HCT116 (cell line): Measurements from ENCODE around the gene NUB1. TPM values are rescaled to one million over a fixed set of nuclear protein-coding genes. Genes with fewer than 3 reads are reported as not detected.

ENCODE experiments used
- ATAC-seq: fragments of 200-7000 bp; cut with Tn5 transposase; 2 replicates; pipeline ENCODE4 v1.9.1; 2020; ENCODE audit warnings: mild to moderate bottlenecking, moderate library complexity
- BruUV-seq: library from RNA; stranded (reverse); fragments of 400-500 nt; replicated peaks from 2 replicates; lab custom pipeline; 2021; lab: Mats Ljungman, UMichigan
- CTCF ChIA-PET: fragments of 300-600 bp; sonication (Branson Sonifier 250); formaldehyde crosslinking; loops from one replicate; lab custom pipeline; 2021; ENCODE audit warnings: antibody characterized with exemption; lab: Charles Lee
- POLR2A ChIA-PET: fragments of 300-600, 350-600 bp; sonication (Branson Sonifier 250); formaldehyde crosslinking; loops from one replicate; lab custom pipeline; 2021; ENCODE audit warnings: antibody characterized with exemption; lab: Charles Lee
- RAD21 ChIA-PET, 2 experiments: fragments of 300-600 bp; sonication (Branson Sonifier 250); formaldehyde crosslinking; loops; one replicate each; lab custom pipeline; 2023; ENCODE audit warnings: low total read pairs in 2 of 2; ENCODE audit not compliant: uncharacterized antibody in 2 of 2, unreplicated experiment in 2 of 2, low non-redundant PET in 1 of 2; lab: Charles Lee
- DNase-seq: peaks from one replicate; pipeline ENCODE4 v3.0.0-alpha.2; 2010; ENCODE audit warnings: low read depth, low spot score
- H2AFZ ChIP-seq: fragments of 200-600 bp; shearing (Covaris generic), sonication (generic); 2 replicates; pipeline ENCODE4 v1.6.1; 2017; ENCODE audit warnings: low read depth, mixed run types, mixed read lengths, antibody characterized with exemption, low read length; ENCODE audit not compliant: poor library complexity, severe bottlenecking
- H3K27ac ChIP-seq: 2 replicates; pipeline ENCODE4 v1.5.1; 2012; ENCODE audit warnings: low read depth, low read length
- H3K27me3 ChIP-seq: fragments of 200-600 bp; sonication (generic); 2 replicates; pipeline ENCODE4 v1.6.1; 2016; ENCODE audit warnings: mixed run types, low read length, mixed read lengths; ENCODE audit not compliant: insufficient read depth
- H3K36me3 ChIP-seq, 2 experiments: fragments of 200-500 bp in 1 of 2; fragments of 200-600 bp in 1 of 2; sonication (Bioruptor generic) in 1 of 2; sonication (generic) in 1 of 2; 2 replicates each; pipeline versions ENCODE4 v1.5.1 to v1.6.1; 2014 to 2016; ENCODE audit warnings: low read length in 2 of 2, inconsistent platforms in 1 of 2, mixed read lengths in 1 of 2, mixed run types in 1 of 2; ENCODE audit not compliant: insufficient read depth in 2 of 2, control insufficient read depth in 1 of 2
- H3K4me1 ChIP-seq, 2 experiments: fragments of 200-600 bp in 1 of 2; sonication (generic) in 1 of 2; 2 replicates each; pipeline versions ENCODE4 v1.5.1 to v1.6.1; 2012 to 2017; ENCODE audit warnings: low read length in 2 of 2, inconsistent platforms in 1 of 2, mild to moderate bottlenecking in 1 of 2, mixed read lengths in 1 of 2, mixed run types in 1 of 2, moderate library complexity in 1 of 2; ENCODE audit not compliant: insufficient read depth in 2 of 2, control insufficient read depth in 1 of 2
- H3K4me2 ChIP-seq: fragments of 200-600 bp; sonication (generic); 2 replicates; pipeline ENCODE4 v1.6.1; 2017; ENCODE audit warnings: mixed run types, low read length, mixed read lengths
- H3K4me3 ChIP-seq, 2 experiments: fragments of 200-600 bp in 1 of 2; sonication (generic) in 1 of 2; replicated peaks in 1 of 2; 2 replicates each; pipeline ENCODE4 v1.5.1; 2011 to 2016; ENCODE audit warnings: low read length in 2 of 2, control low read depth in 1 of 2, low read depth in 1 of 2, mild to moderate bottlenecking in 1 of 2, mixed read lengths in 1 of 2, mixed run types in 1 of 2
- H3K79me2 ChIP-seq: fragments of 200-600 bp; sonication (generic); 2 replicates; pipeline ENCODE4 v1.6.1; 2017; ENCODE audit warnings: mild to moderate bottlenecking, mixed run types, low read length, moderate library complexity, mixed read lengths; ENCODE audit not compliant: insufficient read depth
- H3K9ac ChIP-seq: fragments of 200-600 bp; sonication (generic); 2 replicates; pipeline ENCODE4 v1.6.1; 2016; ENCODE audit warnings: low read length, mixed read lengths
- H3K9me2 ChIP-seq: fragments of 200-600 bp; sonication (generic), shearing (Covaris generic); 2 replicates; pipeline ENCODE4 v1.6.1; 2017; ENCODE audit warnings: mixed run types, mild to moderate bottlenecking, moderate library complexity; ENCODE audit not compliant: insufficient read depth
- H3K9me3 ChIP-seq, 2 experiments: fragments of 200-500 bp in 1 of 2; fragments of 200-600 bp in 1 of 2; sonication (Bioruptor generic) in 1 of 2; sonication (generic) in 1 of 2; 2 replicates each; pipeline ENCODE4 v1.6.1; 2014 to 2017; ENCODE audit warnings: low read length in 2 of 2, mixed read lengths in 2 of 2, inconsistent platforms in 1 of 2, low read depth in 1 of 2, mild to moderate bottlenecking in 1 of 2, mixed run types in 1 of 2, moderate library complexity in 1 of 2; ENCODE audit not compliant: control insufficient read depth in 1 of 2, insufficient read depth in 1 of 2
- H4K20me1 ChIP-seq: fragments of 200-600 bp; sonication (generic), shearing (Covaris generic); 2 replicates; pipeline ENCODE4 v1.6.1; 2017; ENCODE audit warnings: mixed run types, mild to moderate bottlenecking, moderate library complexity; ENCODE audit not compliant: insufficient read depth
- CBX3 ChIP-seq: IDR thresholded peaks from 2 replicates; pipeline ENCODE4 v1.6.1; 2012; ENCODE audit warnings: low read depth
- CEBPB ChIP-seq: IDR thresholded peaks from 2 replicates; pipeline ENCODE4 v1.6.1; 2012; ENCODE audit warnings: low read depth
- EZH2phosphoT487 ChIP-seq: fragments of 200-600 bp; IDR thresholded peaks from 2 replicates; pipeline ENCODE4 v1.6.1; 2018; ENCODE audit warnings: antibody characterized with exemption, borderline replicate concordance
- FOSL1 ChIP-seq: IDR thresholded peaks from 2 replicates; pipeline ENCODE4 v1.6.1; 2012; ENCODE audit warnings: low read depth
- JUND ChIP-seq: IDR thresholded peaks from 2 replicates; pipeline ENCODE4 v1.6.1; 2012
- MAX ChIP-seq: IDR thresholded peaks from 2 replicates; pipeline ENCODE4 v1.6.1; 2012
- POLR2A ChIP-seq: IDR thresholded peaks from 2 replicates; pipeline ENCODE4 v1.7.0; 2011; ENCODE audit warnings: borderline replicate concordance; ENCODE audit not compliant: insufficient read depth, insufficient read length; ENCODE audit errors: extremely low read depth
- POLR2AphosphoS5 ChIP-seq: IDR thresholded peaks from 2 replicates; pipeline ENCODE4 v1.6.1; 2011; ENCODE audit warnings: mild to moderate bottlenecking, low read depth, low read length, moderate library complexity
- RAD21 ChIP-seq: IDR thresholded peaks from 2 replicates; pipeline ENCODE4 v1.6.1; 2012; ENCODE audit warnings: low read depth, mild to moderate bottlenecking
- REST ChIP-seq: IDR thresholded peaks from 2 replicates; pipeline ENCODE4 v1.6.1; 2012; ENCODE audit warnings: low read depth
- SIN3A ChIP-seq: IDR thresholded peaks from 2 replicates; pipeline ENCODE4 v1.6.1; 2012; ENCODE audit warnings: low read depth
- ZFX ChIP-seq: fragments of 450-650 bp; IDR thresholded peaks from 2 replicates; pipeline ENCODE4 v1.6.1; 2017
- ZNF274 ChIP-seq: fragments of 200-500 bp; sonication (Bioruptor generic); IDR thresholded peaks from 2 replicates; pipeline ENCODE4 v1.6.1; 2014; ENCODE audit warnings: mild to moderate bottlenecking, low read depth, low read length, inconsistent platforms
- intact Hi-C: fragments of 100-400 bp; cut with micrococcal nuclease; formaldehyde crosslinking; loops from 2 replicates; pipeline ENCODE4 v1.10.0; 2022
- total RNA-seq: library from RNA; stranded (reverse); gene quantifications from one replicate; pipeline ENCODE4 v1.2.1, GENCODE V29; 2021; ENCODE audit not compliant: unreplicated experiment

NUB1 gene
- total RNA-seq, 1 experiment from 2014 or later, result 44.0 TPM

GRCh38 chr7:151330661-151331060, 11.0 kb upstream of the NUB1 start:
- intact Hi-C loops, result no loop called here
- H3K4me3 ChIP-seq, result no peak overlapping the region
- H3K9me3 ChIP-seq, result no peaks in the 10 kb centered on the region
- no peaks in the 10 kb centered on the region for H3K79me2 ChIP-seq
- no TSS peak for BruUV-seq
- ChIA-PET POLR2A (no interaction called here), RAD21 (no interaction called here), CTCF (interaction anchor here (1.2 kb wide), 1 partner anchor 20 kb away, joined by 3 read pairs; no protein-coding TSS in a partner anchor)
- no peak for DNase-seq
- no peaks in the 10 kb centered on the region for H3K4me1 ChIP-seq
- no peak overlapping the region for H3K4me2 ChIP-seq
- H3K27me3 ChIP-seq, result no peaks in the 10 kb centered on the region
- ATAC-seq, result no peak
- H3K36me3 ChIP-seq, result no peaks in the 10 kb centered on the region
- H3K9ac ChIP-seq, result no peak overlapping the region
- no peaks in the 10 kb centered on the region for H3K9me2 ChIP-seq
- H3K27ac ChIP-seq, result no peak overlapping the region
- H2AFZ ChIP-seq, result no peak overlapping the region
- no peak for TF ChIP-seq ZNF274
- TF ChIP-seq CBX3, result no peak
- no peak for TF ChIP-seq FOSL1
- TF ChIP-seq EZH2phosphoT487, result no peak
- H4K20me1 ChIP-seq, result no peaks in the 10 kb centered on the region

DNA sequence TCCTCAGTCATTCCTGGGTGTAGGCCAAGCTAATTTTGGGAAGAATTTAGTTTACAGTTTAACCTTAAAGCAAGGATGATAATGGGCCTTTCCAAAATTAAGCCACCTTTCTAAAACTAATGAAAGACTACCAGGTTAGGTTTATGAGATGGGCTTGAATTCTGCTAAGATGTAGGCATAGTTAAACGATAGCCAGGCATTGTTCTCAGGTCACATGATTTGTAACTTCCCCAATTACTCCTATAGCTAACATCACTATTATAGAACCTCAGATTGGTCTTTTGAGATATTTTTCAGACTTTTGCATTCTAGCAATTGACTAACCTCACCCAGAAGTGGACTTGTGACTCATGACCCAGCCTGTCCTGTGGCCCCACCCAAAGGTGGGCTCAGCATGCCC, 7.0 kb upstream of the NUB1 start:
- CTCF ChIA-PET, result no interaction called here
- H3K9me2 ChIP-seq, result no peaks in the 10 kb centered on the region
- ATAC-seq (no peak), DNase-seq (no peak)
- H3K9me3 ChIP-seq, result no peaks in the 10 kb centered on the region
- no peak overlapping the region for H2AFZ ChIP-seq
- intact Hi-C loops, result no loop called here
- no TSS peak for BruUV-seq
- H3K79me2 ChIP-seq, result no peaks in the 10 kb centered on the region
- no peak overlapping the region for H3K4me3 ChIP-seq
- TF ChIP-seq CEBPB (no peak), POLR2AphosphoS5 (no peak), RAD21 (no peak), JUND (no peak), ZFX (no peak), MAX (no peak), POLR2A (no peak), SIN3A (no peak), FOSL1 (no peak), REST (no peak), ZNF274 (no peak)
- no peaks in the 10 kb centered on the region for H3K4me1 ChIP-seq
- RAD21 ChIA-PET, result no interaction called here
- H3K27ac ChIP-seq, result no peak overlapping the region
- H4K20me1 ChIP-seq, result no peaks in the 10 kb centered on the region
- no peaks in the 10 kb centered on the region for H3K36me3 ChIP-seq
- POLR2A ChIA-PET, result no interaction called here
- H3K27me3 ChIP-seq, result no peaks in the 10 kb centered on the region
- no peak overlapping the region for H3K9ac ChIP-seq
- H3K4me2 ChIP-seq, result no peak overlapping the region
